GM20431 (cell line): Measurements from ENCODE around the gene LARP6.

Experiments used
- in situ Hi-C: fragments of 300-500 bp; cut with MseI, MboI; formaldehyde crosslinking; loops from one replicate; pipeline ENCODE4 v1.15.0; 2020; ENCODE audit warnings: low sequenced_read_pairs; ENCODE audit not compliant: unreplicated experiment

The LARP6 gene

DNA sequence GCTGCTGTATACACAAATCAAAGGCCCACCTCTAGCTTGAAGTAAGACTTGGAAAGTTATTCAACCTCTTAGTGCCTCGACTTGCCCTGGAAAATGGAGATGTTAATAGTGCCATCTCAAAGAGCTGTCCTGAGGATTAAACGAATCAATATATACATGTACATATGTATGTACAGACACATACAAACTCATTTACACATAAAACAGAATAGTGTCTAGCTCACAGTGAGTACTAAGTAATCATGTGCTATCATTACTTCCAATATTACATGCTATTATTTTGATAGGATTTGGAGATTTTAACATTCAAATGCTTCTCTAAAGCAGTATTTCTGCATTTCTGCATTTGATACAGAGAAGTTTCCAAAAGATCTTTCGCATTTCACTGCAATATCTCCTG is 20.5 kb downstream of the LARP6 start:
- in situ Hi-C loops, result no loop called here

DNA sequence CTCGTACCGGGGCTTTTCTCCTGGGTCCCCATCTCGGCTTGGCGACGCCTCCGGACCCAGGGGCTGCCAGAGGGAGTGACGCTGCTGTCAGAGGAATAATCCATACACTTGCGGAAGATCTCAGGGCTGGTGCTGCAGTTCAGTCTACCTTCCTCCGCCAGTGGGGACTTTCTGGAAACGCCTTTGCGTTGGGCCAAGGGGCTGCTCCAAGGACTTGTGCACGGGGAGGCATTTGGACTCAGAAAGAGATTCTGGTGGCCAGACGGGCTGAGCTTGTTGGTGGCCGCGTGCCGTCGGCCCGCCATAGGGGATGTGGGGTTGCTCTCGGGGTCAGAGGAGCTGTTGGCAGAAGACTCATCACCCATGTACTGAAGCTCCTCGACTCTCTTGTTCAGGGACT is 21.8 kb downstream of the LARP6 start:
- in situ Hi-C loops, result no loop called here

DNA sequence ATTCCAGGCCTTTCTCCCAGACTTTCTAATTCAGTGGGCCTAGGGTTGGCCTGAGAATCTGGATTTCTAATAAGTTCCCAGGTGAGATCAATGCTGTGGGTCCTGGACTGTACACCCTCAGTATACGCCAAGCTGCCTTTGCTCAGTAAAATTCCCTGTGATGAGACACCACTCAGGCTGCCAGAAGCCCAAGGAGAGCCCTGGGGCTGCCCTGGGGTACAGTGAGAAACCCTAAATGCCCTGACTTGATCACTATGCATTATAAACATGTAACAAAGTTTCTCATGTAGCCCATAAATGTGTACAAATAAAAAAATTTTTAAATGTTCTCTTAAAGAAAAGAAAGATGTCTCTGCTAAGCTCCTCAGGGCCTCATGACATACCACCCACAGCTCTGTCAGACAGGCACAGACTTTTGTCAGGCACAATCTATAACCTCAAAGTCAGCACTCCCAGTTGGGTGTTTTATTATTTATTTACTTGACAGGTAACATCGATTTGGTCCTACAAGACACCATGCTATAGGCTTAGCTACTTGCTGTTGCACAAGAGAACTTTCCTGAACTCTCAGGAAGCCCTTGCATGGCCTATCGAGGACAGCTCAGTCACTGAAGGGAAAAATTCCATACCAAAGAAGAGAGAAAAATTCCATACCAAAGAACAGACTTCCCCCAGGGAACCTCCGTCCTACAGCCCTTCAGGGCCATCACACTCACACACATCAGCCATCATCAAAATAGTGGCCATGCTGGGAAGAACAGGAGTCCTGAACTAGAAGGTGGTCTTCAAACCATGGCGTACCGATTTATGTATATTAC is 22.7 kb downstream of the LARP6 start:
- in situ Hi-C loops, result no loop called here

DNA sequence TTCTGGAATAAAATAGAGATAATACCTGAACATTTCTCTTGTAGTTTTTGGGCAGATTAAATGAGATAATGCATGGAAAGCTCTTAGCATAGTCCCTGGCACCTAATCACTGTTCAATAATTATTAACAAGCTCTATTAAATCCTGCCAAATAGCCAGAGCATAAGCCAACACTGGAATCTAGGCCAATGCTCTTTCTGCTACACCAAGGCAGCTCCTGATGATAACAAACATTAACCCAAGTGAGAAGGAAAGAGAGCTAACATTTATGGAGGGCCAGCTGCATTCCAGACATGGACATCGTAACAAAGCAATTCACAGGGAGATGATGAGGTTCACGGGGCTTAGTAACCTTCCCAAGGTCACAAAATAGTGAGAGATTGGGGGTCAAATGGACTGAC is 23.3 kb downstream of the LARP6 start:
- in situ Hi-C loops, result no loop called here

DNA sequence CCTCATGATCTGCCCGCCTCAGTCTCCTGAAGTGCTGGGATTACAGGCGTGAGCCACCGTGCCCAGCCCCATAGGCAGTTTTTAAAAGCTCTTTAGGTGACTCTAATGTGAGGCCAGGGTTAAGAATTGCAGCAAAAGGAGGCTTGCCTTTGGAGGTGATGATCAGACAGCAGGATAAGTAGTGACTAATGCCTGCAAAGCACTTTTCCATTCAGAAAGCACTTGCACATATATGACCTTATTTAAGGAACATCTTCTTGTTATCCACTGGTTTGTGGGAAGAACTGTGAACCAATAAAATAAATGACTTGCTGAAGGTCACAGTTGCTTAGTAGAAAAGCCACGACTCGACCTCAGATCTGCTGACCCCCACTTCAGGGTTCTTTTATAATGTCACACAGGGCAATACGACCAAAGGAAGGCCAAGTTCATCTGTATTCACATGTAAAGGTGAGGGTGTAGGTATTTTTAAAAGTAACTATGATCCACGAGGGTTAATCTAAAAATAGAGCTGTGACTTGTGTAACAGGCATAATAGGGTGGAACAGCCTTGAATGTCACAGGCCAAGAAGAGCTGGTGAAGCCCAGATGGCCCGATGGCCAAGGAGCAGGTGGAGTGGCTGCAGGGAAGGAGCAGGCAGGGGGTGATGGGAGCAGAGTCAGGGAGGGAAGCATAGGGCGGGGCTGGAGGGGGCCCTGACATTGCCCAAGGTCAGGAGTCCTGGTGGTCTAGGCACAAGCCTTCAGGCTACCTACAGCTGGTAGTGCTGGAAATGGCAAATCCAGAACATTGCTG is 24.4 kb downstream of the LARP6 start:
- in situ Hi-C loops, result no loop called here

DNA sequence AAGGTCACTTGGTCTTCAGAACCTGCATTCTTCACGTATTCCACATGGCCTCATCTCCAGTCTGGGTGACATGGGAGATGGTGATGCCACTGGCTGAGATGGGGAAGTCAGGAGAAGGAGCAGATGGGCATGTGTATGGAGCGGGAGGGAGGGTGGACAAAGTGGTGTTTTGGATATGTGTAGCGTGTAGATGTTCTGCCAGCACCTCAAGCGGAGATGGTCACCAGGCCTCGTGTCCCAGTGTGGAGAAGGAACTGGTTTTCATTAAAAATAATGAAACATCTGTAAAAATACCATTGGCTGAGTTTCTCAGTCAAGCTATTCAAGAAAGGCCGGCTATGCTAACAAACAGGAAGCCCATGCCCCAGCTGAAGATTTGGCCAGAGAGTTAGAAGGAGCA is 26.2 kb downstream of the LARP6 start:
- in situ Hi-C loops, result no loop called here

DNA sequence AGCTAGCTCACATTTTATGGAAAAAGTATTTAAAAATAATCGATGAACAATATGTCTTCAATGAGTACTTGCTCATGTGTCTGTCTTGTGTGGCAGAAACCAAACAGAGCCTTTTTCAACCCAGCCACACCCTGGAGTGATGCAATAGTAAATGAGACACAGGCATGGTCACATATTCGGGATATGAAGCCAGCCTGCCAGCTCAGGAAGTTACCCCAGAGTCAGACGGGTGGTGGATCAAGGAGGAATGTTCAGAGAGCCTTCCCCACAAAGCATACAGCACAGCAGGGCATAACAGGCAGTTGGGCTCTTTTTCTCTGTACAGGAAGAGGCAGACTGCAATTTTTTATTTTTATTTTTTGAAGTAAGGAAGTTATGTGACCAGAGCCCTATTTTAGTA is 27.3 kb downstream of the LARP6 start:
- in situ Hi-C loops, result no loop called here

DNA sequence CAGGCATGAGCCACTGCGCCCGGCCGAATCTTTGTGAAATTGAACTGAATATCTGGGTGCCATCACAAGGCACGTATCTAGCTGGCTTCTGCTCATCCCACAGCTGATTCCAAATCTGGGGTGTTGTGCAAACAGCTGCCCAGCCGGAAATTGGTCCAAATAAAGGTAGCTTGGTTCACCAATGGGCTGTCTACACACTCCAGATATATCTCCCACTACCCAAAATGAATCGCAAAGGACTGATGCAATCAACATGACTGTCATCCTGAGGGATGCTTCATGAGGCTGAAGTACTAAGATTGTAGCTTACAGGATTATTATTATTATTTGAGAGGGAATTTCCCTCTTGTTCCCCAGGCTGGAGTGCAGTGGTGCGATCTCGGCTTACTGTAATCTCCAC is 28.1 kb downstream of the LARP6 start:
- in situ Hi-C loops, result no loop called here

DNA sequence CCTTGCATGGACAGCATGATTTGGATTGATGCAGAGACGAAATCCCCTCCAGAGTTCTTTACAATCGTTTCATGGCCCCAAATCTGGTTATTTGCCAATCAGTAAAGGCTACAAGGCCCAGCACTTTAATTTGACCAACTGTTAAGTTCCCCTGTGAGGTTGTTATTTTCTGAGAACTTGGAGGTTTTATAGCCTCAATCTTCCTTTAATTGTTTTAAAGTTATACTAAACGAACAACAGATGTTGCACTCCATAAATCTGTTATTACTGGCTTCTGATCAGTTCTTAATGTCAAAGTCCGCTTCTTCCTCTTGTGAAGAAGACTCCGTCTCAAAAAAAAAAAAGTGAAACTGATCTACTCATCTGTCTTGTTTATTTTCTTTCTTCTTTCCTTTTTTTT is 30.8 kb downstream of the LARP6 start:
- in situ Hi-C loops, result loop anchor here (25.0 kb wide), 1 partner anchor 1336 kb away; no protein-coding TSS in a partner anchor

DNA sequence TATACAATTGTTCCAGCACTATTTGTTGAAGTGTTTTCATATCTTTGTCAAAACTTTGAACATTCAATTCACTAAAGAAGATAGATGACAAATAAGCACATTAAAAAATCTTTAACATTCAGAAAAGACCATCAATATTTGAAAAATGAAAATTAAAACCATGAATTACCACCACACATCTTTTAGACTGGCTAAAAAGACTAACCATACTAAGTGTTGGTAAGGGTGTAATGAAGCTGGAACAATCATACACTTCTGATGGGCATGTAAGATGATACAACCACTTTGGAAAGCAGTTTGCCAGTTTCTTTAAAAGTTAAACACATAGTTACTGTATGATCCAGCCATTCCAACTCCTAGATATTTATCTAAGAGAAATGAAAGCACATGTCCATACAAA is 33.7 kb downstream of the LARP6 start:
- in situ Hi-C loops, result loop anchor here (25.0 kb wide), 1 partner anchor 1333 kb away; no protein-coding TSS in a partner anchor

DNA sequence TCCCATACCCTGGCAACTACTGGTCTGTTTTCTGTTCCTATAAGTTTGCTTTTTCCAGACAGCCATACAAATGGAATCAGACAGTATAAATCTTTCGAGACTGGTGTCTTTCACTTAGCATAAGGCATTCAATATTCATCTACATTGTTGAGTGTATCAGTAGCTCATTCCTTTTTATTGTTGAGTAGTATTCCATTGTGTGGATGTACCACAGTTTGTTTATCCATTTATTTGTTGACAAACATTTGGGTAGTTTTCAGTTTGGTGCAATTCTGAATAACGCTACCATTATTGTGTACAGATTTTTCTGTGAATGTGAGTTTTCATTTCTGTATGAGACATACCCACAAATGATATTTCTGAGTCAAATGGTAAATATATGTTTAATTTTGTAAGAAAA is 35.4 kb downstream of the LARP6 start:
- in situ Hi-C loops, result loop anchor here (25.0 kb wide), 1 partner anchor 1331 kb away; no protein-coding TSS in a partner anchor

DNA sequence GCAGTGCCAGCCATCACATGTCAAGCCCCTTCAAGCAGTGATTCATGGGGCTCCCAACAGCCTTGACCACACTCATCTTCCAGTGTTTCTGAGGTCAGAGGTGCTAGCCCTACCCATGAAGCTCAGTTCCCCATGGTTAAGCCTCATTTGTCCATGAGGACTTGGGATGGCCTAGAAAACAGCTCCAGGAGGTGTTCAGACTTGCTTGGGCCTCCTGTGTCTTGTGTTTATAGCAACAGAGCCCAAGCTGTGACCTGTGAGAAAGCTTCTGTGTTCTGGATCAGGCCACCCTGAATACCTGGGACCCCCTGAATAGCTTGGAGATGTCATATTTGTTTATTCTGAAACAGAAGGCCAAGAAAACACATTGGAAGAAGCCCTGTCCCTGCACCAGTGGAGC is 36.7 kb downstream of the LARP6 start:
- in situ Hi-C loops, result loop anchor here (25.0 kb wide), 1 partner anchor 1330 kb away; no protein-coding TSS in a partner anchor

DNA sequence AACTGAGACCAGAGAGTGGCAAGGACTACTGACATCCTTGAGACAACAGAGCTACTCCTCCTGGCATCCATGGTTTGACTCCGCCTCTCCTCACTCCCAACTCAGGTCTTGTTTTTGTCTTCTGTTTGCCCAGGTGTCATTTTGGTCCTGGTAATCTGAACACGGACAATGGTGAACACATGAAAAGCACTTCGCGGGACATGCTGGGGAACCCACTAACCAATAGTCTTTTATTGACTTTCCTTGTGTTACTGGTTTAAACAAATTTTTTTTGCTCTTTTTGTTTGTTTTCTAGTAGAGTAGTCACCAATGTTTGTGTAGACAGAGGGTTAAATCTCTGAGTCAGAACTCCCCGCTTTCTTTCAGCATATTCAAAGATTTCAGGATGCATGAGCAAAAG is 38.4 kb downstream of the LARP6 start:
- in situ Hi-C loops, result loop anchor here (25.0 kb wide), 1 partner anchor 1328 kb away; no protein-coding TSS in a partner anchor

DNA sequence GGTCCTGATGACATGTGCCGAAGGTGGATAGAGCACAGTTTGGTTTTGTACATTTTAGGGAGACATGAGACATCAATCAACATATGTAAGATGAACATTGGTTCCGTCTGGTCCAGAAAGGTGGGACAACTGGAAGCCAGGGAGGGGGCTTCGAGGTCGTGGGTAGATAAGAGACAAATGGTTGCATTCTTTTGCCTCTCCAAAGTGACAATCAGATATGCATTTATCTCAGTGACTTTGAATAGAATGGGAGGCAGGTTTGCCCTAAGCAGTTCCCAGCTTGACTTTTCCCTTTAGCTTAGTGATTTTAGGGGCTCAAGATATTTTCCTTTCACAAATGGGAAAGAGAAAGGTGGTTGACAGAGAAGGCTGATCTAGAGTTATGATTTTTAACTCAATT is 38.9 kb downstream of the LARP6 start:
- in situ Hi-C loops, result loop anchor here (25.0 kb wide), 1 partner anchor 1328 kb away; no protein-coding TSS in a partner anchor

DNA sequence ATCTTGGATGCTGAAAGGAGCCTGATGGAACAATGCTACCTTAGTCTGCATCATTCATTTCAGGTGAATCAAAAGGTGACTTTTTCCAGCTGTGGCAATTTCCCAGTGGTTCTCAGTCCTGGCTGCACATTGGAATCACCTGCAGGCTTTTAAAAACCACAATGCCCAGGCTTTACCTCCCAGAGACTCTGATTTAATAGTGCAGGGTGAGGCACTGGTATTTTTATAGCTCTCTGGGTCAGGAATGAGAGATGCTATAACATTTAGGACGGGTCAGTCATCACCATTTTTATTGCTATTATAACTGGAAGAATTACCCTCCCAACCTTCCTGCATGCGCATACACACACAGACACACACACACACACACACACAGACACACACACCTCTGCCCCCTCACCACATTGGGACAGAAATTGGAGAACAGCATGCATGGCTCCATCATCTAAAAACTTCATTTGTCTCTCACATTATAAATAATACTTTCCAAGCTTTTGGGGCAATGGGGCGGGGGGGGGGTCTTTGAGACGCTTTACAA is 41.1 kb downstream of the LARP6 start:
- in situ Hi-C loops, result loop anchor here (25.0 kb wide), 1 partner anchor 1326 kb away; no protein-coding TSS in a partner anchor

DNA sequence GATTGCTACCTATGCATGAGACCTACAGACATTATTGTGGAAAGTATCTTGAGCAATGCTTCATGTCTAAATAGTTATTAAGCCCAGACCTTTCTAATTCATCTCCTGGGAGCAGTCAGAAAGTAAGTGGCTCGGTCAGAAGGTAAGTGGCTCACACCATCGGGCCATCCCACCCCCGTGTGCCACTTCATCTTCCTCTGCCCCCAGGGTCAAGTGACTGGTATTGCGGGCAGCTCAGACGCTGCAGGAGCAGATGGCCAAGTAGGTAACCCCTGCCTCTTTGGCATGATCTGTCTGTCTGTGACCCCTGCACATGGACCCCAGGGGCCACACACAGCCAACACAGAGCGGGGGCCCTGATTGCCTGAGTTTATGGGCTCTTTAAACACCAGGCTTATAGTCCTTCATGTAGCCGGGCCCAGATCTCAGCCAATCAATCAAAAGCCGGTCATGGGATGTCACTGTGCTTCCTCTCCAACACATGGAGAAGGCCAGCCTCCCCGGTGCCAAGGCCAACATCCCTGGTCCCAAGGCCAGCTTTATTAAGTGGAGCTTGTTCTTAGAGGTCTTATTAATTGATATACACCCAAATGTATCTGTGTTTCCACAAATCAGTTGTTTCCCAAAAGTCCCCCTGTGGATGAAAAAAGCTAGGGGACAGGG is 42.9 kb downstream of the LARP6 start:
- in situ Hi-C loops, result loop anchor here (25.0 kb wide), 1 partner anchor 1324 kb away; no protein-coding TSS in a partner anchor

DNA sequence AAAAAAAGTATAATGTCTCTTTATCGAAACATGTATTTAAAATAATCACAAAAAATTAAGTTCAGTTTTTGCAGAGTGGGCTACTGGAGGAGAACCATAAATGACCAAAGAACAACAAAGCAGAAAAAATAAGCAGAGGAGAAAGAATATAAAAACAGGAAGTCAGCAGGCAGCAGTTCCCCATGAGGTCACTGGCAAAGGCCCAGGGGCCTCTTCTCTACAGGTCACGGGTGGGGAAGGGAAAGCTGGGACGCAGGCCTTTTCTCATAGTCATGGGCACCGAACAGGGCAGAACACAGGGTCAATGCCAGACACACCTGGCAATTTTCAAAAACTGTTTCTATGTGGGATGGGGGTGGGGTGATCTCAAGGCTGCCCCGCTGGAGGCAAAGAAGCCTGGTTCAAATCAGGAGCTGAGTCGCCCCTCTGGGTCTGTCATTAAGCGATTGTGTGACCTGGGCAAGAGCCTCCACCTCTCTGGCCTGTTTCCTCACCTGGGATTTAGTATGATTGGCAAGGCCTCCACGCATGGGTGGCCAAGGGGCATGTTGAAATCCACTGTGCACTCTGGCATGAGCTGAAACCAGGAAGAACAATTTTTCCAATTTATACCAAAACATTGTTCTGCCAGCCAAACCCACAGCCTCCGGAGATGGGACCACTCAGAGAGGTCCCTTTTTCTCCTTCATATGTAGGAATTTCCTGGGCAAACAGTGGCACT is 46.8 kb downstream of the LARP6 start:
- in situ Hi-C loops, result loop anchor here (25.0 kb wide), 1 partner anchor 1320 kb away; no protein-coding TSS in a partner anchor

DNA sequence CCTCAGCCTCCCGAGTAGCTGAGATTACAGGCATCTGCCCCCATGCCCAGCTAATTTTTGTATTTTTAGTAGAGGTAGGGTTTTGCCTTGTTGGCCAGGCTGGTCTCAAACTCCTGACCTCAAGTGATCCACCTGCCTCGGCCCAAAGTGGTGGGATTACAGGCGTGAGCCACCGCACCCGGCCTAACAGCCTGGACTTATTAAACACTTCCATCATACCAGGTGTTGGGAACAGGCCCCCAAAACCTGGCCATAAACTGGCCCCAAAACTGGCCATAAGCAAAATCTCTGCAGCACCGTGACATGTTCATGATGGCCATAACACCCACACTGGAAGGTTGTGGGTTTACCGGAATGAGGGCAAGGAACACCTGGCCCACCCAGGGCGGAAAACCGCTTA is 49.6 kb downstream of the LARP6 start:
- in situ Hi-C loops, result loop anchor here (25.0 kb wide), 1 partner anchor 1317 kb away; no protein-coding TSS in a partner anchor

DNA sequence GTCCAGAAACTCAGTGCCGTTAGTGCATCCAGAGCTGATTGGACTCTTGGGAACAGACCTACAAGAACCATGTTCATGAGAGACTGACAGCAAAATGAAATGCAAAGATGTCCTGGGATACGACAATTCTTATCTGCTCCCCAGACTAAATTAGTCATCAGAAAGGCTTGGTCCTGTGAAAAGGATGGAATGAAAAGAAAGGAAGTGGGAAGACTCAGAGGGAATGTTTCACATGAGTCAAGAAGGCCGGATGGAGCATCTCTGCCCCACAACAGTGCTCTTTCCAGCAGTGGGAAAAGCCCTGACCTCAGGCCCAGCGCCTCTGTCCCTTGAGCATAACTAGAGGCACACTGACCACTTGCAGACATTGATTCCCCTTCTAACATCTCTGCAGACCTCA is 51.3 kb downstream of the LARP6 start:
- in situ Hi-C loops, result loop anchor here (25.0 kb wide), 1 partner anchor 1315 kb away; no protein-coding TSS in a partner anchor
